Endothelial cell of umbilical vein (primary cell): Measurements from ENCODE around the gene APC2.
"Not testable (repeated sequence)": the region's sequence is repeated elsewhere in the genome, so short reads cannot be mapped to it uniquely, and the experiment has no call there.

Experiments used
- CTCF ChIP-seq, 2 donors: IDR thresholded peaks; 1 replicate in 1 of 2; 2 replicates in 1 of 2; pipeline ENCODE4 v1.5.1; 2011; ENCODE audit warnings: low read length in 2 of 2, mild to moderate bottlenecking in 2 of 2, moderate library complexity in 2 of 2, control low read depth in 1 of 2, inconsistent platforms in 1 of 2, low read depth in 1 of 2; ENCODE audit not compliant: insufficient read depth in 1 of 2; ENCODE audit errors: extremely low read depth in 1 of 2
- EZH2 ChIP-seq: IDR thresholded peaks from 2 replicates; pipeline ENCODE4 v1.6.1; 2012; ENCODE audit warnings: borderline replicate concordance, low read depth, mild to moderate bottlenecking, moderate library complexity, low read length, inconsistent platforms; ENCODE audit not compliant: severe bottlenecking
- JUN ChIP-seq: IDR thresholded peaks from 2 replicates; pipeline ENCODE4 v1.6.1; 2011; ENCODE audit warnings: borderline replicate concordance, low read depth; ENCODE audit not compliant: insufficient read length, insufficient read depth
- MAX ChIP-seq: IDR thresholded peaks from 2 replicates; pipeline ENCODE4 v1.6.1; 2011; ENCODE audit not compliant: insufficient read depth, insufficient read length
- MYC ChIP-seq: IDR thresholded peaks from one replicate; pipeline ENCODE4 v1.6.1; 2011; ENCODE audit warnings: mild to moderate bottlenecking, low read depth, low read length
- POLR2A ChIP-seq: IDR thresholded peaks from 2 replicates; pipeline ENCODE4 v1.6.1; 2012; ENCODE audit warnings: low read depth, mild to moderate bottlenecking, control low read depth, low read length
- POLR2AphosphoS5 ChIP-seq: IDR thresholded peaks from 2 replicates; pipeline ENCODE4 v1.6.1; 2012; ENCODE audit warnings: low read depth, mild to moderate bottlenecking, control low read depth, low read length, moderate library complexity; ENCODE audit not compliant: insufficient read depth

- TF ChIP-seq POLR2A; CTCF (IDR thresholded peaks at IDR 0.05; ENCODE audit: extremely low read depth in 1 of 2, insufficient read depth in 1 of 2, low read depth in 1 of 2, low read length in 2 of 2); JUN; MAX; POLR2AphosphoS5; EZH2; MYC: not testable (repeated sequence)
Observed at GRCh38 chr19:1420085-1420484, 29.8 kb upstream of the APC2 start.
